SK-N-SH treated with all-trans-retinoic acid at 6 μM for 48 hours (cell line): ENCODE measurements around the gene ITK.

Experiments
- ATAC-seq: fragments of 200-7000 bp; cut with Tn5 transposase; 3 replicates; pipeline ENCODE4 v1.9.1; 2020; ENCODE audit warnings: mild to moderate bottlenecking, moderate library complexity
- ARNTL ChIP-seq: fragments of 450-650 bp; formaldehyde crosslinking; IDR thresholded peaks from 2 replicates; pipeline ENCODE4 v1.5.0; 2020; ENCODE audit warnings: low read depth, mild to moderate bottlenecking, moderate library complexity, borderline replicate concordance
- BACH2 ChIP-seq: fragments of 250-450 bp; sonication (Bioruptor Pico); IDR thresholded peaks from 2 replicates; pipeline ENCODE4 v1.9.0; 2021; ENCODE audit warnings: mild to moderate bottlenecking, borderline replicate concordance
- CSDC2 ChIP-seq: fragments of 250-450 bp; sonication (Bioruptor Pico); IDR thresholded peaks from 2 replicates; pipeline ENCODE4 v1.5.0; 2020; ENCODE audit warnings: mild to moderate bottlenecking, moderate library complexity
- ESRRG ChIP-seq: fragments of 250-450 bp; sonication (Bioruptor Pico); IDR thresholded peaks from 2 replicates; pipeline ENCODE4 v1.6.1; 2021; ENCODE audit warnings: mild to moderate bottlenecking
- GLIS3 ChIP-seq: fragments of 250-450 bp; sonication (Bioruptor Pico); IDR thresholded peaks from 2 replicates; pipeline ENCODE4 v1.5.0; 2020; ENCODE audit warnings: mild to moderate bottlenecking, moderate library complexity
- ISL1 ChIP-seq: fragments of 250-450 bp; sonication (Bioruptor Pico); IDR thresholded peaks from 2 replicates; pipeline ENCODE4 v2.1.2; 2022; ENCODE audit warnings: mild to moderate bottlenecking, moderate library complexity
- OSR1 ChIP-seq: fragments of 250-450 bp; sonication (Bioruptor Pico); IDR thresholded peaks from 2 replicates; pipeline ENCODE4 v1.8.0; 2022; ENCODE audit warnings: moderate library complexity, mild to moderate bottlenecking, inconsistent platforms
- PPARA ChIP-seq: fragments of 250-450 bp; sonication (Bioruptor Pico); IDR thresholded peaks from 2 replicates; pipeline ENCODE4 v1.5.0; 2020; ENCODE audit warnings: mild to moderate bottlenecking, borderline replicate concordance
- RARB ChIP-seq: fragments of 250-450 bp; sonication (Bioruptor Pico); IDR thresholded peaks from 2 replicates; pipeline ENCODE4 v1.8.0; 2021; ENCODE audit warnings: mild to moderate bottlenecking, moderate library complexity
- SNAI2 ChIP-seq: fragments of 250-450 bp; sonication (Bioruptor Pico); IDR thresholded peaks from 2 replicates; pipeline ENCODE4 v1.5.0; 2020; ENCODE audit warnings: mild to moderate bottlenecking, moderate library complexity
- TCF4 ChIP-seq: fragments of 250-450 bp; sonication (Bioruptor Pico); IDR thresholded peaks from 2 replicates; pipeline ENCODE4 v1.8.0; 2021; ENCODE audit warnings: mild to moderate bottlenecking, moderate library complexity, borderline replicate concordance
- TOX ChIP-seq: fragments of 250-450 bp; sonication (Bioruptor Pico); IDR thresholded peaks from 2 replicates; pipeline ENCODE4 v1.8.0; 2021; ENCODE audit warnings: mild to moderate bottlenecking, moderate library complexity, borderline replicate concordance
- ZFP3 ChIP-seq: fragments of 250-450 bp; sonication (Bioruptor Pico); IDR thresholded peaks from 2 replicates; pipeline ENCODE4 v1.5.0; 2020; ENCODE audit warnings: mild to moderate bottlenecking, moderate library complexity
- ZFP30 ChIP-seq: fragments of 450-650 bp; formaldehyde crosslinking; IDR thresholded peaks from 2 replicates; pipeline ENCODE4 v1.5.0; 2022; ENCODE audit warnings: mild to moderate bottlenecking, moderate library complexity
- ZNF565 ChIP-seq: fragments of 450-650 bp; formaldehyde crosslinking; conservative IDR thresholded peaks from 2 replicates; pipeline ENCODE4 v1.5.0; 2020; ENCODE audit warnings: low read depth, mild to moderate bottlenecking, moderate library complexity
- ZNF70 ChIP-seq: fragments of 450-650 bp; formaldehyde crosslinking; IDR thresholded peaks from 2 replicates; pipeline ENCODE4 v1.5.0; 2020; ENCODE audit warnings: mild to moderate bottlenecking, moderate library complexity
- TF ChIP-seq, protein P1 (sequence below): fragments of 250-450 bp; sonication (Bioruptor Pico); IDR thresholded peaks from 2 replicates; pipeline ENCODE4 v1.8.0; 2020; ENCODE audit warnings: mild to moderate bottlenecking, moderate library complexity, borderline replicate concordance
- TF ChIP-seq, protein P2 (sequence below): fragments of 250-450 bp; sonication (Bioruptor Pico); IDR thresholded peaks from 2 replicates; pipeline ENCODE4 v1.5.1; 2021; ENCODE audit warnings: mild to moderate bottlenecking, moderate library complexity
- TF ChIP-seq, protein P3 (sequence below): fragments of 250-450 bp; sonication (Bioruptor Pico); IDR thresholded peaks from 2 replicates; pipeline ENCODE4 v1.5.0; 2020; ENCODE audit warnings: mild to moderate bottlenecking, moderate library complexity
- TF ChIP-seq, protein P4 (sequence below): fragments of 250-450 bp; sonication (Bioruptor Pico); IDR thresholded peaks from 2 replicates; pipeline ENCODE4 v1.5.1; 2020; ENCODE audit warnings: low read depth, mild to moderate bottlenecking, moderate library complexity

The ITK gene

DNA sequence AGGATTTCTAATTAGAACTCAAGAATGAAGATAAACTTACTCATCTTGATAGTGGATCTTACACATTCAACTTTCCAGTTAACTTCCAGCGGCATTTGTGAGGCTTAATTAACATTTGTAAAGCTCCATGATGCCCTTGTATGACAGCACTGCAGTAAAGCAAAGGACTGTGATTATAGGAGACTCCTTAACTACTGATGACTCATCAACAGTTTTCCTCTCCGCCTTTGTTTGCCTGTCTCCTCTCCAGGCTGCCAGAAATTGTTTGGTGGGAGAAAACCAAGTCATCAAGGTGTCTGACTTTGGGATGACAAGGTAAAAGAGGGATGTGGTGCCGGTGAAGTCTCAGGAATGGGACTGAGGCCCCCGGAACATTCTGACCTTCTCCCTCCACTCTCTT, 64.8 kb downstream of the ITK start:
- TF ChIP-seq BACH2 (CRISPR knock-in tag) (no peak), ARNTL (no peak)
- 0 out of 3 replicates have a peak, but pooled peaks have one; percentile 37 for ATAC-seq

DNA sequence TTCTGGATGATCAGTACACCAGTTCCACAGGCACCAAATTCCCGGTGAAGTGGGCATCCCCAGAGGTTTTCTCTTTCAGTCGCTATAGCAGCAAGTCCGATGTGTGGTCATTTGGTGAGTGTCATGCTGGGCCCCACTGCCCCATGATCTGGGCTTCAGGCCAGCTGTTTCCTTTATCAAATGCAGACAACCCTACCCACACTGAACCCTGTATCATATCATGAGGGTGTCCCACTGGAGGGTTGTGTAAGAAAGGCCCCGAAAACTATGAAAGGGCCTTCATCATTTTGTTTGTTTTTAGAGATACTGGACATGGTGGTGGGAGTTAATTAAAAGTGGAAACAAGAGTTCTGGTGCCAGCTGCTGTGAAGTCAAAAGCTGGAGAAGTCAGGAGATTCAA, 65.2 kb downstream of the ITK start:
- TF ChIP-seq CSDC2 (CRISPR knock-in tag) (no peak), ZNF70 (CRISPR knock-in tag) (no peak), BACH2 (CRISPR knock-in tag) (no peak)
- ATAC-seq = no peak

DNA sequence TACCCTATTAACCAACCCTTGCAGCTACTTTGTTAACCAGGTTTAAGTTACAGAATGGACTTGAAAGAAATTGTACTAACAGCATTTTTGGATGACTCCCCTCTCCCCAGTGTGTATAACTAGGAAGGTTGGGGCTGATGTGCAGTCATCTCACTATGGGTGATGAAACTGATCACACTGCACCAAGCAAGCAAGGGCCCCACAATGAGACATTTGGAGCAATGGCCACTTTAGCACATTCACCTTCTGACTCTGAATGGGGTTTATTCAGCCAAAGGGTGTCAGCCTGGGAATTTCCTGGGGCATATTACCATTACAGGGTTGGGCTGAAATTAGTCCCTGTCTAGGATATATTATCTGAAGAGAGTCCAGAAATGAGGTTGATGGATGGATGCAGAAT, 66.6 kb downstream of the ITK start:
- TF ChIP-seq TCF4 (CRISPR knock-in tag) (no peak), ZFP30 (CRISPR knock-in tag) (no peak), RARB (CRISPR knock-in tag) (no peak), ZNF565 (CRISPR knock-in tag) (no peak), ISL1 (no peak), SNAI2 (CRISPR knock-in tag) (no peak), ESRRG (CRISPR knock-in tag) (no peak), GLIS3 (CRISPR knock-in tag) (no peak), PPARA (CRISPR knock-in tag) (no peak), OSR1 (CRISPR knock-in tag) (no peak), ZFP3 (CRISPR knock-in tag) (no peak), CSDC2 (CRISPR knock-in tag) (no peak), ARNTL (no peak), BACH2 (CRISPR knock-in tag) (no peak)
- TF ChIP-seq, protein P1, sequence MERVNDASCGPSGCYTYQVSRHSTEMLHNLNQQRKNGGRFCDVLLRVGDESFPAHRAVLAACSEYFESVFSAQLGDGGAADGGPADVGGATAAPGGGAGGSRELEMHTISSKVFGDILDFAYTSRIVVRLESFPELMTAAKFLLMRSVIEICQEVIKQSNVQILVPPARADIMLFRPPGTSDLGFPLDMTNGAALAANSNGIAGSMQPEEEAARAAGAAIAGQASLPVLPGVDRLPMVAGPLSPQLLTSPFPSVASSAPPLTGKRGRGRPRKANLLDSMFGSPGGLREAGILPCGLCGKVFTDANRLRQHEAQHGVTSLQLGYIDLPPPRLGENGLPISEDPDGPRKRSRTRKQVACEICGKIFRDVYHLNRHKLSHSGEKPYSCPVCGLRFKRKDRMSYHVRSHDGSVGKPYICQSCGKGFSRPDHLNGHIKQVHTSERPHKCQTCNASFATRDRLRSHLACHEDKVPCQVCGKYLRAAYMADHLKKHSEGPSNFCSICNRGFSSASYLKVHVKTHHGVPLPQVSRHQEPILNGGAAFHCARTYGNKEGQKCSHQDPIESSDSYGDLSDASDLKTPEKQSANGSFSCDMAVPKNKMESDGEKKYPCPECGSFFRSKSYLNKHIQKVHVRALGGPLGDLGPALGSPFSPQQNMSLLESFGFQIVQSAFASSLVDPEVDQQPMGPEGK = no peak
- TF ChIP-seq, protein P2, sequence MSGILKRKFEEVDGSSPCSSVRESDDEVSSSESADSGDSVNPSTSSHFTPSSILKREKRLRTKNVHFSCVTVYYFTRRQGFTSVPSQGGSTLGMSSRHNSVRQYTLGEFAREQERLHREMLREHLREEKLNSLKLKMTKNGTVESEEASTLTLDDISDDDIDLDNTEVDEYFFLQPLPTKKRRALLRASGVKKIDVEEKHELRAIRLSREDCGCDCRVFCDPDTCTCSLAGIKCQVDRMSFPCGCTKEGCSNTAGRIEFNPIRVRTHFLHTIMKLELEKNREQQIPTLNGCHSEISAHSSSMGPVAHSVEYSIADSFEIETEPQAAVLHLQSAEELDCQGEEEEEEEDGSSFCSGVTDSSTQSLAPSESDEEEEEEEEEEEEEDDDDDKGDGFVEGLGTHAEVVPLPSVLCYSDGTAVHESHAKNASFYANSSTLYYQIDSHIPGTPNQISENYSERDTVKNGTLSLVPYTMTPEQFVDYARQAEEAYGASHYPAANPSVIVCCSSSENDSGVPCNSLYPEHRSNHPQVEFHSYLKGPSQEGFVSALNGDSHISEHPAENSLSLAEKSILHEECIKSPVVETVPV (CRISPR knock-in tag) = no peak
- TF ChIP-seq, protein P3, sequence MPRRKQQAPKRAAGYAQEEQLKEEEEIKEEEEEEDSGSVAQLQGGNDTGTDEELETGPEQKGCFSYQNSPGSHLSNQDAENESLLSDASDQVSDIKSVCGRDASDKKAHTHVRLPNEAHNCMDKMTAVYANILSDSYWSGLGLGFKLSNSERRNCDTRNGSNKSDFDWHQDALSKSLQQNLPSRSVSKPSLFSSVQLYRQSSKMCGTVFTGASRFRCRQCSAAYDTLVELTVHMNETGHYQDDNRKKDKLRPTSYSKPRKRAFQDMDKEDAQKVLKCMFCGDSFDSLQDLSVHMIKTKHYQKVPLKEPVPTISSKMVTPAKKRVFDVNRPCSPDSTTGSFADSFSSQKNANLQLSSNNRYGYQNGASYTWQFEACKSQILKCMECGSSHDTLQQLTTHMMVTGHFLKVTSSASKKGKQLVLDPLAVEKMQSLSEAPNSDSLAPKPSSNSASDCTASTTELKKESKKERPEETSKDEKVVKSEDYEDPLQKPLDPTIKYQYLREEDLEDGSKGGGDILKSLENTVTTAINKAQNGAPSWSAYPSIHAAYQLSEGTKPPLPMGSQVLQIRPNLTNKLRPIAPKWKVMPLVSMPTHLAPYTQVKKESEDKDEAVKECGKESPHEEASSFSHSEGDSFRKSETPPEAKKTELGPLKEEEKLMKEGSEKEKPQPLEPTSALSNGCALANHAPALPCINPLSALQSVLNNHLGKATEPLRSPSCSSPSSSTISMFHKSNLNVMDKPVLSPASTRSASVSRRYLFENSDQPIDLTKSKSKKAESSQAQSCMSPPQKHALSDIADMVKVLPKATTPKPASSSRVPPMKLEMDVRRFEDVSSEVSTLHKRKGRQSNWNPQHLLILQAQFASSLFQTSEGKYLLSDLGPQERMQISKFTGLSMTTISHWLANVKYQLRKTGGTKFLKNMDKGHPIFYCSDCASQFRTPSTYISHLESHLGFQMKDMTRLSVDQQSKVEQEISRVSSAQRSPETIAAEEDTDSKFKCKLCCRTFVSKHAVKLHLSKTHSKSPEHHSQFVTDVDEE (CRISPR knock-in tag) = no peak
- TF ChIP-seq, protein P4, sequence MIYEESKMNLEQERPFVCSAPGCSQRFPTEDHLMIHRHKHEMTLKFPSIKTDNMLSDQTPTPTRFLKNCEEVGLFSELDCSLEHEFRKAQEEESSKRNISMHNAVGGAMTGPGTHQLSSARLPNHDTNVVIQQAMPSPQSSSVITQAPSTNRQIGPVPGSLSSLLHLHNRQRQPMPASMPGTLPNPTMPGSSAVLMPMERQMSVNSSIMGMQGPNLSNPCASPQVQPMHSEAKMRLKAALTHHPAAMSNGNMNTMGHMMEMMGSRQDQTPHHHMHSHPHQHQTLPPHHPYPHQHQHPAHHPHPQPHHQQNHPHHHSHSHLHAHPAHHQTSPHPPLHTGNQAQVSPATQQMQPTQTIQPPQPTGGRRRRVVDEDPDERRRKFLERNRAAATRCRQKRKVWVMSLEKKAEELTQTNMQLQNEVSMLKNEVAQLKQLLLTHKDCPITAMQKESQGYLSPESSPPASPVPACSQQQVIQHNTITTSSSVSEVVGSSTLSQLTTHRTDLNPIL (CRISPR knock-in tag) = no peak
- no peak for ATAC-seq

DNA sequence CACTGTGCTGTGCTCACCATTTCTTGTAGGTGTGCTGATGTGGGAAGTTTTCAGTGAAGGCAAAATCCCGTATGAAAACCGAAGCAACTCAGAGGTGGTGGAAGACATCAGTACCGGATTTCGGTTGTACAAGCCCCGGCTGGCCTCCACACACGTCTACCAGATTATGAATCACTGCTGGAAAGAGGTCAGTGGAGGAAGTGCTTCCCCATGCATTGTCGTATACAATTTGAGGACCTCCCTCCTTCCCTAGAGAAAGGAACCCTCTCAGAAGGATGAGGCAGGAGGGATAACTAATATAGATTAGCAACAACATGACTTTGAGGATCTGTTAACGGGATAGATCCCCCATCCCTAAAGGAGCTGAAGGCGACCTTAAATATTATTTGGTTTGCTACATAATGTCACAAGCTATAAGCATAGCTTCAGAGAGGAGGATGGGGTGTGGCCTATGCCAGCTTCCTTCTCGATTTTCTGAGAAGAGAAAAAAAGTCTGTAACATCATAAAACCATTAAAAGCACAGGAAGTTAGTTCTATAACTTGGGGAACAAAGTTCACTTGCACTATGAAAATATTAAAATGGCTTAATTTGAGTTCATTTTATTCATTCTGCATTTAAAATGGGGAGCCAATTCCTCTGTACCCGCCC, 68.3 kb downstream of the ITK start:
- ATAC-seq = no peak
- TF ChIP-seq TCF4 (CRISPR knock-in tag) = no peak
- TF ChIP-seq ZFP30 (CRISPR knock-in tag) = no peak
- TF ChIP-seq TOX (CRISPR knock-in tag) = no peak
- TF ChIP-seq CSDC2 (CRISPR knock-in tag) = no peak
- TF ChIP-seq GLIS3 (CRISPR knock-in tag) = no peak
- TF ChIP-seq, protein P1 = no peak
- no peak for TF ChIP-seq ISL1
- TF ChIP-seq ZNF70 (CRISPR knock-in tag) = no peak
- no peak for TF ChIP-seq ARNTL
- TF ChIP-seq, protein P3 (CRISPR knock-in tag) = no peak
- TF ChIP-seq, protein P4 (CRISPR knock-in tag) = no peak
